Mammary microvascular endothelial cell (primary cell): Measurements from ENCODE around the gene ZKSCAN2. TPM values are rescaled to one million over a fixed set of nuclear protein-coding genes. Genes with fewer than 3 reads are reported as not detected.

Source experiments
- total RNA-seq: library from RNA; depleted of rRNA; stranded (reverse); fragments of >200 nt; gene quantifications from 2 replicates; pipeline ENCODE4 v1.2.3, GENCODE V29; 2015

The ZKSCAN2 gene
- total RNA-seq, result 2.2 and 2.4 TPM in 2 replicates

DNA sequence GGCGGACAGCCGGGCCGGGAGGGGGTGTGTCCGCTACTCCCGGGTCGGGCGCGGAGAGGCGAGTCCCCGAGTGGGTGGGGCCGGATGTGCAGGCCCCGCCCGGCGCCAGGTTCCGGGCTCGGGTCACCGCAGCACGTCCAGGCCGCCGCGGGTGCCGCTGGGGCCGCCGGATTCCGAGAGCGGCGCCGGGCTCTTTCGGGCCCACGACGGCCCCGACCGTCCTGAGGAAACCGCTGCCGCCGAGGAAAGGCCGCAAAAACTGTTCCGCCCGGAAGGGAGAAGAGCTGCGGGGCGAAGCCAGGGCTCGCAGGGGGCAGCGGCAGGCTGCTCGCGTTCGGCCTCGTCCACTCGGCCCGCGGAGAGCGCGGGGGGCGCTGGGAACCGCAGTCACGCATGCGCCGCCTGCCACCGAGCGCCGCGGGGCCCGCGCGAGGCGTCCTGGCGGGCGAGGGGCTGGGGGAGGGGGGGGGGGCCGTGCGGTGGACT lies at the start of gene ZKSCAN2:
TSS of gene ZKSCAN2 (minus strand) at position 376 of the 486 bp plus-strand sequence. CDS start 718 bp downstream, outside the sequence.

Other genes with a start within 250 kb of the ZKSCAN2 start
- 44.7 and 58.4 TPM in 2 replicates for gene ARHGAP17, start 242.5 kb downstream of the ZKSCAN2 start, total RNA-seq
- gene LCMT1, start 146.1 kb downstream of the ZKSCAN2 start, total RNA-seq, result 30.2 and 33.9 TPM in 2 replicates
- gene AQP8, start 40.9 kb downstream of the ZKSCAN2 start, total RNA-seq, result not detected in 2 replicates